Cardiac septum (tissue), 1 donor: ENCODE data around the gene CBY3. TPM values are rescaled to one million over a fixed set of nuclear protein-coding genes. Genes with fewer than 3 reads are reported as not detected.
A peak's percentile ranks its signal among the peaks of the same experiment; 100 is the strongest.
"Not testable (repeated sequence)": the region's sequence is repeated elsewhere in the genome, so short reads cannot be mapped to it uniquely, and the experiment has no call there.

Source experiments
- DNase-seq: peaks from one replicate; pipeline ENCODE4 v3.0.0-alpha.2; 2020; ENCODE audit warnings: low spot score
- intact Hi-C: fragments of 100-400 bp; cut with DNase I; formaldehyde crosslinking; loops from one replicate; pipeline ENCODE4 v1.14.0; 2022
- long read RNA-seq: library from polyadenylated mRNA; unstranded; transcript quantifications from one replicate; pipeline ENCODE4 v2.0.0, GENCODE V29; 2021
- total RNA-seq: library from RNA; stranded (reverse); fragmentation: NEBNext Ultra II Directional; extraction: Animal tissue kit (Norgen Biotek cat#: 25700); gene quantifications from one replicate; pipeline ENCODE4 v1.2.1, GENCODE V29; 2021
- donor health status: DM: no; HTN: no; CAD: no.

CBY3 gene
- total RNA-seq: not detected
- long read RNA-seq, partial matches to known transcripts: 0 of 6 reads
- long read RNA-seq, other reads (novel, unspliced or antisense): 6 of 6 reads

DNA sequence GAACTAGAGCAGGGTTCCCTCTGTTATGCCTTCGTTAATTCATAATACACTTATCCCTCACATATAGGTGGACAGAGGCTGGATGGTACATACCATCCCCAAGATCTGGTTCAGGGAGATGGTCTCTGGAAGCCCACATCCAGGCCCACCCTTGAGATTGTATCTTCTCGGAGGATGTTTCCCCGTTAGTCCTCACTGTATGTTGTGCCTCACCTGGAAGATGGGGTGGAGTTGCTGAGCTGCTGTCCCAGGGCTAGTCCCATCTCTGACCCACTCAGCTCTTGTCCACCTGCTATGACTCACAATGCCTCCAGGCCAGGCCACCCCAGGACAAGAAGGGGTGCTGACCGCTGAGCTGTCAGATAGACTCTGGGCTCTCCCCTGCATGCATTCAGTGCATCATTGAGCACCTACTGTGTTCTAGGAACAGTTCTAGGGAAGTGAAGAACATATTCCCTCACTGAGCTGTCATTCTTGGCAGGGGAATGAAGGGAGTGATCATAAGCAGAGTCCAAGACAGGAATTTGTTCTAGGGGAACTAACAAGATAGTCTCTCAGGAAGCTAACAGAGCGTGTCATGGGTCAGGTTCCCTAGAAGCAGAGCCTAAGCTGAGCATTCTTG lies at the start of gene CBY3:
TSS of gene CBY3 (minus strand) at position 255 of the 622 bp plus-strand sequence. CDS start at position 139, 116 bp downstream.
- intact Hi-C loops: no loop called here
- no peak for DNase-seq

GRCh38 chr5:179730356-179730755 lies 49.5 kb upstream of the CBY3 start:
- intact Hi-C loops: no loop called here
- no peak for DNase-seq

- intact Hi-C loops: no loop called here
- DNase-seq: no peak
These were observed 48.9 kb upstream of the CBY3 start for GRCh38 chr5:179729727-179730126.

DNA sequence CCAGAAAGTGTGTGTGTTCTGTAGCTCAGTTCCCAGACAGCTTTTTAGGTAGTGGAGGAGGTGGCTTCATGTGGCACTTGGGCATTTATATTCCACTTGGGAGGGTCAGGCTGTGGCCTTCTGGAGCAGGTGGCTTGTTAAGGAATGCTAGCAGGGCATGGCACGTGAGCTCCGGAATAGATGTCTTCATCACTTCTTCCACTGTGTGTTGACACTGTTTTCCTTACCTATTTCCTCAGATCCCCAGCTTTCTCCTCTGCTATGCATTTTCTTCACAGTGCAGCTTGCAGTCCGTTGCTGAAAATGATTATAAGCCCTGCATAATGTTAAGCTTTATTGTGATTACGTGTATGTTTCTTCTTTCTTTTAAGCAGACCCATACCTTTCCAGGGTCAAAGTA lies 48.5 kb upstream of the CBY3 start:
- no peak for DNase-seq
- intact Hi-C loops: no loop called here

GRCh38 chr5:179727106-179727505 lies 46.3 kb upstream of the CBY3 start:
- intact Hi-C loops: no loop called here
- DNase-seq: no peak

DNA sequence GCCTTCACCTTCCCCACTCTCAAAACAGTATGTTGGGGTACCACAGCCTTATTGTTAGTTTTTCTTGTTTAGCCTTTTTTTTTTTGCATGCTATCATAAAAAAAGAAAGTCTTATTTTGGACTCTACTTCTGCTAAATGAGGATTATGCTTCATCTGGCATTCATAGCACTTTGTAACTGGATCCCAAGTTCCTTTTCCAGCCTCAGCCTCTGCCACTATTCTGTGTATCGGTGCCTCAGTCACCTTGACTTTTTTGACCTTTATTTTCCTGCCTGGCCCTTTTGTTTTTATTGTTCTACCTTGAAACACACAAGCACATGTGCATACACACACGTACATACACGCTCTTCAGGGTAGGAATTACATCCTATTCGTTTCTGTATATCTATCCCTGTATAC lies 43.3 kb upstream of the CBY3 start:
- DNase-seq: no peak
- intact Hi-C loops: no loop called here

- intact Hi-C loops: no loop called here
- no peak for DNase-seq
These were observed 39.4 kb upstream of the CBY3 start for GRCh38 chr5:179720222-179720621.

GRCh38 chr5:179716286-179716685 lies 35.5 kb upstream of the CBY3 start:
- intact Hi-C loops: no loop called here
- no peak for DNase-seq

DNA sequence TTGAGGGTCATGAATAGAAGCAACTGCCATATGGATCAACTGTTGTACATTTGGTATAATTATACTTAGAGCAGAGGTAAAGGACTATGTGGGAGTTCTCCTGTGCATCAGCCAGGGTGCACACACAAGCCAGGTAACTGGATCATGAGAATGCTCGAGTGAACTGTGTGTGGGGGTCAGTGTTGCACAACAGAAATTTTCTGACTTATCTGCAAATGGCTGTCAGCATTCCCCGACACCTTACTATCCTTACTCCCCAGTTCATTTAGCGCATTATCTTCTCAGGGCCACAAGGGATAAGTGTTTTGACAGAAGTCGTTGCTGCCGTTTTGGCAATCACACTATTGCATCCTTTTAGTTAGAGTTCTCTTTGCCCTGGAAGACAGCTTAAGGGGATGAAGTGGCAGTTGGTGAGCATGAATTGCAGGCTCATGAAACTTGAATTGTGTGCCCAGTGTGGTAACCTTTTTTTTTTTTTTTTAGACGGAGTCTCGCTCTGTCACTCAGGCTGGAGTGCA lies 19.6 kb upstream of the CBY3 start:
- DNase-seq: no peak
- intact Hi-C loops: no loop called here

GRCh38 chr5:179699616-179700237 lies 18.9 kb upstream of the CBY3 start:
- DNase-seq: no peak
- intact Hi-C loops: loop anchor here (2.0 to 5.0 kb wide), 3 partner anchors 33 to 98 kb away; partner anchors contain the start of gene MAML1

GRCh38 chr5:179698935-179699615 lies 18.2 kb upstream of the CBY3 start, which contains the start of gene CANX:
Gene CANX (plus strand): TSS chr5:179698967. CDS start chr5:179705682, 6,715 bp downstream.
- intact Hi-C loops: loop anchor here (1.0 to 5.0 kb wide), 4 partner anchors 20 to 98 kb away; partner anchors contain the start of gene MAML1
- DNase-seq: no peak

DNA sequence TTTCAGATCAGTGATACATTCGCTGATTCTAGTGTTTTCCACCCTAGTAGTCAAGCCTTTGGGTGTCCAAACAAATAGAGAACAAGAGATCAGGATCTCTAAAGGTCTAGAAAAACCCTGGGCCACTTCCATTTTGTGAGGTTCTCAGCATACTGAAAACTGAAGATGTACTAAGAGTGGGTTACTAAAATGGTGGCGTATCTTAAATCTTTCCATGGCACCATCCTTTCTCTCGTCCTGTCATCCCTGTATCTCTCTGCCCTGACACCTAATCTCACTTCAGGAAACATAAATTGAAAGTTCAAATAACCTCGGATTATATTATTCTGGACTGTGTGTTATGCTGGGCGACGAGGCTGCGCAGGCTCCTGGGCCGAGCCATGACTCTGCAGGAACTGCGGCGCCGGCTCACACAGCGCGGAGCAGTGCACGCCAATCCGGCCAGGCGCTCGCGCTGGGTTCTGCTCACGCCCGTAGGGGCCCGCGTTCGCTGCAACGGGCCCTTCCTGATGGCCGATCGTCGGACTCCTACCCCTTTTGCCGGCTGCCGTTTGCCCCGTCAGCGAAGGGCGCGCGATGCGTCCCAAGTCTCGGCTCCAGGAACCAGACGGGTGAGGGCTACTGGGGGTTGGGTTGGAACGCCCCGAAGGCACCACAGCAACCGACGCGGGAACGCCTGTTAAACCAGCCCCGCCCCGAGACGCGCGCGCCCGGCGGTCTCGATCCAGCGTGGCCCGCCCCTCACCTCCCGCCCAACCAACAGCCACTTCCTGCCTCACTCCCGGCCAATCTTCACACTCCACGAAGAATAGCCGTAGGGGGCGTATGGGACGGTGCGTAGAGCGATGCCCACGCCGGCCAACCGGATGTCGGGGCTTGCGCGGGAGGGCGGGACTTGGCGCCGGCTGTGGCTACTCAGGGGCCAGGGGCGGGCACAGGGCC lies 17.4 kb upstream of the CBY3 start:
- DNase-seq: peak; percentile 100
- intact Hi-C loops: loop anchor here (1.0 to 5.0 kb wide), 4 partner anchors 19 to 99 kb away; partner anchors contain the start of gene MAML1

- intact Hi-C loops: loop anchor here (5.0 kb wide), 1 partner anchor 100 kb away; no protein-coding TSS in a partner anchor
- DNase-seq: not testable (repeated sequence)
These were observed 16.7 kb upstream of the CBY3 start for GRCh38 chr5:179697543-179697942.

DNA sequence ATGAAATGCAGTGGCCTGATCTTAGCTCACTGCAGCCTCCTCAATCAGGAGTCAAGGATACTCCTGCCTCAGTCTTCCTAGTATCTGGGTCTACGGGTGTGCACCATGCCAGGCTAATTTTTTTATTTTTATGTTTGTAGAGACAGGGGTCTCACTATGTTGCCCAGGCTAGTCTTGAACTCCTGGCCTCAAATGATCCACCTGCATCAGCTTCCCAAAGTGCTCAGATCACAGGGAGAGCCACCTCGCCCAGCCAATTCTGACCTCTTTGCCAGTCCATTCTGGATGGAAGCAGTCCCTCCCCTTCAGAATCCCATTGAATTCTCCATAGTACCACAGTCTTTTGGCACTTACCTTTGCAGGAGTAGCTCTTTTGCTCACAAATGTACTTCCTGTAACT lies 16.3 kb upstream of the CBY3 start:
- intact Hi-C loops: loop anchor here (5.0 kb wide), 1 partner anchor 100 kb away; no protein-coding TSS in a partner anchor
- no peak for DNase-seq

DNA sequence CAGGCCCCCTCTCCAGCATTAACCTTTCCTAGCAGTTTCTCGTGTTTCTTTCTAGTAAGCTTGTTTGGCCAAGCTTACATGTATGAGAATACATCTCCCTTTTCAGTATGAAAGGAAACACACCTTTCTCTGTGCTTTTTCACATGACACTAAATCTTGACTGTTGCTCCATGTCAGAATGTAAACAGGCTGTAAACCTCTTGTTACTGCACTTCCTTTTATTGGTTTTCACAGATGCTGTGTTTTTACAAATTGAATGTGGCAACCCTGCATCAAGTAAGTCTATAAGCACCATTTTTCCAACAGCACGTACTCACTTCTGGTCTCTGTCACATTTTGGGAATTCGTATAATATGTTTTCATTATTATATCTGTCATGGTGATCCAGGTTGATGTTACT lies 15.8 kb upstream of the CBY3 start:
- DNase-seq: no peak
- intact Hi-C loops: loop anchor here (5.0 kb wide), 1 partner anchor 101 kb away; no protein-coding TSS in a partner anchor

DNA sequence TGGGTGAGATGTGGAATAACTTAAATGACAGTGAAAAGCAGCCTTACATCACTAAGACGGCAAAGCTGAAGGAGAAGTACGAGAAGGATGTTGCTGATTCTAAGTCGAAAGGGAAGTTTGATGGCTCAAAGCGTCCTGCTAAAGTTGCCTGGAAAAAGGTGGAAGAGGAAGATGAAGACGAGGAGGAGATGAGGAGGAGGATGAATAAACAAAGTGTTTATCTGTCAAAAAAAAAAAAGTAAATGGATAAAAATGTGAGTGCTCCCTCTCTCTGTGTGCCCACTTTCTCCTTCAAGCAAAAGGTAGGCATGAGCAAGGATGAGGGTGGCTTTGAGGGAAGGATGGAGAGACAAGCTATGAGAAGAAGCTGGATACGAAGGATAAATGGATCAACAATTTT lies 13.7 kb upstream of the CBY3 start:
- intact Hi-C loops: no loop called here
- no peak for DNase-seq

DNA sequence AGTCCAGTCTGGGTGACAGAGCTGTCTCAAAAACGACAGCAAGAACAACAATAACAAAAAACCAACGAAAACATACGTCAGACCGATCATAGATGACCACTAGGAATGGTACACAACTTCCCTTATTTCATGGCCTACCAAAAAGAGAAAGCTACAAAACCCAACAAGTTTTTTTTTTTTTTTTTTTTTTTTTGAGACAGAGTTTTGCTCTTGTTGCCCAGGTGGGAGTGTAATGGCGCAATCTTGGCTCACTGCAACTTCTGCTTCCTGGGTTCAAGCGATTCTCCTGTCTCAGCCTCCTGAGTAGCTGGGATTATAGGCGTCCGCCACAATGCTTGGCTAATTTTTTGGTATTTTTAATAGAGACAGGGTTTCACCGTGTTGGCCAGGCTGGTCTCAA lies 8.4 kb upstream of the CBY3 start:
- DNase-seq, intact Hi-C loops: not testable (repeated sequence)

DNA sequence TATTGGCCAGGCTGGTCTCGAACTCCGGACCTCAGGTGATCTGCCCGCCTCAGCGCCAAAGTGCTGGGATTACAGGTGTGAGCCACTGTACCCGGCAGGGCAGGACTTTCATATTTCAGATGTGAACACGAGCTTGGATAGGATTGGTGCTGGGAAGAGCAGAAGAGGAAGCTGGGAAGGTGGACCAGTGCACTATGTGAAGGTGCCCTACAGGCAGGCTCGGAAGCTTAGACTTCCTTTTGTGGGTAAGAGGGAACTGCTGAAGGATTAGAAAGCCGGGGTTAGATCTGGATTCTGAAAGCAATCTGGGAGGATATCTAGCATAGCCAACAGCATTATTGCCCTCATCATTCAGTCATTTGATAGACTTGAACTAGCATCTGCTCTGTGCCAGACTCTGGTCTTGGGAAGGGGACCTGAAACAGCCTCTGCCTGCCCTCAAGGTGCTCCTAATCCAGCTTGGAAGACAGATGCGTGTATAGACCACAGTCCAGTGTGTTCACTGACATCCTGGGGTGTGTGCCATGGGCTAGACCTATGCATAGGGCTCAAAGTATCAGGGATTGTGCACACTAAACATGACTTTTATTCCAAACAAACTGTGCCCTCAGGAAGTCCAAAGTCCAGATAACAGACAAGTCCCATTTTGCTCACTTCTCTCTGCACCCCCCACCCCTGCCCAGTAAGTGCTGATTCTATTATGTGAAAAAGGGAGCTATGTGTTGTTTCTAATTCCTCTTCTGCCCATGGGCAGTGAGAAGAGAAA lies 637 bp downstream of the CBY3 start:
- intact Hi-C loops: no loop called here
- DNase-seq: no peak
